GM12865 (cell line): ENCODE results near the gene CCDC70.

ENCODE experiments used
- DNase-seq: peaks from one replicate; pipeline ENCODE4 v3.0.0; 2010; ENCODE audit warnings: low read depth
- H3K4me3 ChIP-seq: 2 replicates; pipeline ENCODE4 v1.5.1; 2011; ENCODE audit warnings: mild to moderate bottlenecking, low read depth, low read length, control low read depth
- TF ChIP-seq, protein P1 (sequence below): IDR thresholded peaks from 2 replicates; pipeline ENCODE4 v1.5.1; 2011; ENCODE audit warnings: low read length, control low read depth, low read depth, inconsistent platforms; ENCODE audit not compliant: insufficient read depth; ENCODE audit errors: missing control alignments

Gene CCDC70

DNA sequence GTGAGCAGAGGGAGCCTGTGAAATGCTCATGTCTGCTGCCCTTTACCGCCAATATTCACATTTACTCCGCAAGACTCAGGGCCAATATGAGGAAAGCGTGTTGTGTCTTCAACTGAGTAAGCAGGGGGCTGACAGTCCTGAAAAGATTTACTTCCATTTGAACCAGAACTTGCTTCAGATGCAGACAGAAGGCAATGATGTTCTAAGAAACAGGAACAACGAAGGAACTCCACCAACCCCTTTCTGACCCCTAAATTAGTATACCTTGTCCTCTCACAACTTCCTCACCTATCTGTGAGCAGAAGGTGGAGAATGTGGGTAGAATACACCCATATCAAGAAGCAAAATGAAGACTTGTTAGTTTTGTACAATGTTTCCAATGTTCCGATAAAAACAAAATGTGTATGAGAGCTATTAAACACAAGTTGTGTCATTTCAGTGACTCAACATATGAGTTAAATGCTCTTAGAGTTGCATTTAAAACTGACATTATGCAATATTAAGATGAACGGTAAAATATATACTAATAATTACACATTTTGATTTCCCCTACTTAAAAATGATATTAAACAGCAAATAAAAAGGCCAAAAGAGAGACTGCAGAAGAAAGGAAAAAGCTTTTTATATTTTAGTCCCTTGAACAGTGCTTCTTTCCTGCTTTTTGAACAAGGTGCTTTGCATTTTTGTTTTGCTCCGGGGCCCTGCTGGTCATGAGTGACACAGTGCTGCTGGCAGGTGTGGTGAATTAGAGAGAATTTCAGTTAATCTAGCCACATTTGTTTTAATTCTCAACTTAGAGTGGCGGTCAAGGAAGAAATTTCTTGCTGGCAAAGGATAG lies 32.8 kb upstream of the CCDC70 start:
- TF ChIP-seq, protein P1, sequence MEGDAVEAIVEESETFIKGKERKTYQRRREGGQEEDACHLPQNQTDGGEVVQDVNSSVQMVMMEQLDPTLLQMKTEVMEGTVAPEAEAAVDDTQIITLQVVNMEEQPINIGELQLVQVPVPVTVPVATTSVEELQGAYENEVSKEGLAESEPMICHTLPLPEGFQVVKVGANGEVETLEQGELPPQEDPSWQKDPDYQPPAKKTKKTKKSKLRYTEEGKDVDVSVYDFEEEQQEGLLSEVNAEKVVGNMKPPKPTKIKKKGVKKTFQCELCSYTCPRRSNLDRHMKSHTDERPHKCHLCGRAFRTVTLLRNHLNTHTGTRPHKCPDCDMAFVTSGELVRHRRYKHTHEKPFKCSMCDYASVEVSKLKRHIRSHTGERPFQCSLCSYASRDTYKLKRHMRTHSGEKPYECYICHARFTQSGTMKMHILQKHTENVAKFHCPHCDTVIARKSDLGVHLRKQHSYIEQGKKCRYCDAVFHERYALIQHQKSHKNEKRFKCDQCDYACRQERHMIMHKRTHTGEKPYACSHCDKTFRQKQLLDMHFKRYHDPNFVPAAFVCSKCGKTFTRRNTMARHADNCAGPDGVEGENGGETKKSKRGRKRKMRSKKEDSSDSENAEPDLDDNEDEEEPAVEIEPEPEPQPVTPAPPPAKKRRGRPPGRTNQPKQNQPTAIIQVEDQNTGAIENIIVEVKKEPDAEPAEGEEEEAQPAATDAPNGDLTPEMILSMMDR = no peak
- H3K4me3 ChIP-seq = no peak overlapping the region
- no peak for DNase-seq

DNA sequence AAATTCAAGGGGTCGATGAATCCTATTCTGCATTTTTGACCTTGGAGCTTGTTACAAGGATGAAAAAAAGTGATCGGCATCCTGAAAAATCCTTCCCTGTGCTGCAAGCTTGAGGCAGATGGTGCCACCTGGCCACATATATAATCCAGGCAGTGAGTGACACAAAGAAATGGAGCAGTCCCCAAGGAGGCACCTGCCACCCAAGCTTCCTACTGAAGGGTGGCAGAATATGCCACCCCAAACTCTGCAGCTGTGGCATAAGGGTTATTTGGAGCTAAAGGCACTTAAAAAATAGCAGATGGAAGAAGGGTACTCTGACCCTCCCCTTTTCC lies 32.2 kb upstream of the CCDC70 start:
- H3K4me3 ChIP-seq = no peak overlapping the region
- no peak for DNase-seq
- TF ChIP-seq, protein P1 = no peak

DNA sequence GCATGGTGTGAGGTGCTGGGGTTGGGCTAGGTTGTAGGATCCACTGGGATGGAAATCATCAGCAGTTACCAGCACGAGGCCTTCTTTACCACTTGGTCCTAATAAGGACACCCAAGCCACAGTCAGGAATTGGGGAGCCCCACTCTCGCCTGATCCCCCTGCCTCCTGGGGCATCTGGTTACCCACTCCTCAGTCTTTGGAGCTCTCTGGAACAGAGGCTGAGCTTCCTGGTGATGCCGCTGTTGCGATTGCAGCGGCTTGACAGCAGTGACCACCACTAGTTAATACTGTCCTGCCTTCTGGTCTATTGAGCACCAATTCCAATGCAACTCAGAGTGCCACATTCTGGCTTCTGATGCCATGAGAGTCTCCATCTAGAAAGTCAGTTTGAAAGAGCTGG lies 30.2 kb upstream of the CCDC70 start:
- DNase-seq = no peak
- no peak overlapping the region for H3K4me3 ChIP-seq
- TF ChIP-seq, protein P1 = no peak

DNA sequence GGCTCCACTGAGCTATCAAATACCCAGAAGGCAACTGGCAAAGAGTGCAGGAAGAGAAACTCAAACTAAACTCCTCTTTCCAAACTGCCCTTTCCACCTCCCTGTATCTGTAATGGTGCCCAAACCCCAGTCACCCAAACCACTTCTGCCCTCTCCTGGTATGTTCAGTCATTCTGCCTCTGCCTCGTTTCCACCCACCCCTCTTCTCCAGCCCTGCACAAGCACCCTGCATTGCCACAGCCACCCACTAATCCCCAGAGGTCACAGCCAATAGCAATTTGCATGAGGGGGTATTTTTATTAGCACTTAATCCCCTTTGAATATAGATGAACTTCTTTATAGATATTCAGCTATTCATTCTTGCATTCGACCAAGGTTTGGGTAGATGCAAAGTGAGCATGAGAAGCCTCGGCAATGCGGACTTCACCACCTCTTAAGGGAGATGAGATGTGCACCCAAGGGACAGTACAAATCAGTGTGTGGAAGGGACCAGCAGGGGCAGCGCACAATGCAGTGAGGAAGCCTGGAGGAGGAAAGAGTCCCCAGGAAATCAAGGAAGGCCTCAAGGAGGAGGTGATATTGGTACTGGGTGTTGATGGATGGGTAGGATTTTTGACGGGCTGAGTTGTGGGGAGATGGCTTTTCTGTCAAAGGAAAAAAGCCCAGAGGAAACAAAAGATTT lies 29.2 kb upstream of the CCDC70 start:
- peak; percentile 55 for DNase-seq
- TF ChIP-seq, protein P1 = peak; percentile 38
- no peak overlapping the region for H3K4me3 ChIP-seq

DNA sequence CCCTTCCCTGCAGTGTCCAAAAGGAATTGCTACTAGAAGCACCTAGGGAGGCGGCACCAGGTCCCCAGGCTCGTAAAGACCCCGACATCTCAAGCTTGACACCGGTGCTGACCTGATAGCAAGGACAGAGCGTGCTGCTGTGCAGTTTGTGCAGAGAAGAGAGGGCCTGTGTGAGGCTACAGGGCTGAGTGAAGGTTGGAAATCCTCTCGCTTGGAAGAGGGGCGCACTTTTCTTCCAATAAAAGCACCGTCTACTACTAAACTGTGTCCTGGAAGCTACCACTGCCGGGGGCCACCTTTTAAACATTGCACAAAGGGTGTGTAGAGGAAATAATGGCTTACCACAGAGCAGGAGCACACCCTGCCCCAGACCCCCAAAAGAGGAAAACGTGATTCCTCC lies 27.8 kb upstream of the CCDC70 start:
- no peak for DNase-seq
- no peak overlapping the region for H3K4me3 ChIP-seq
- TF ChIP-seq, protein P1 = no peak

DNA sequence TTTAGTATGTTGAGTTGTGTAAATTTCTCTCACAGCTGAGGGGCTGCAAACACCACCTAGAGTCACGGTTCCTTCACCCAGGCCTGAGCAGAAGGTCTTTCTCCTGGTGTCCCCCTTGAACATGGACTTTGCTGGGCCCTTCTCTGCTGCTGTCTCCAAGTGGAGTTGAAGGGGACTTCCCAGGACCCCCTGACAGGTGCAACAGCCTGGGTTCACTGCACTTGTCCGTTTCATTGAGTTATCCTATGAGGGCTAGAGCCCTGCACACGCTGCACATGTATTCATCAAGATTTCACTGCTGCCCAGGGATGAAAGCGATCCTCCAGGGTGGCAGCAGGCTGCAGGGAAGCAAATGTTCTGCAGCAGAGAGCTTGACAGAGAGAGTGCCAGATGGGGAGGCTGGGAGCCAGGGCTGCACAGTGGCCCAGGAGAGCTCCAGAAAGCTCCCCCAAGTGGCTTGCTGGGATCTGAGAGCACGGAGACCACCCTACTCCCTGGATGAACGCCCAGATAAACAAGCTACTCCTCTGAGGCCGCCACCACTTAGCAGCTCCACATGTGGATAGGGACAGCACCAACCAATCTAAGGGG lies 27.1 kb upstream of the CCDC70 start:
- DNase-seq = no peak
- TF ChIP-seq, protein P1 = no peak
- H3K4me3 ChIP-seq = no peak overlapping the region
